ENCODE data around the gene CHRNB4.
"Not testable (repeated sequence)": the region's sequence is repeated elsewhere in the genome, so short reads cannot be mapped to it uniquely, and the experiment has no call there.

CHRNB4 gene, protein sequence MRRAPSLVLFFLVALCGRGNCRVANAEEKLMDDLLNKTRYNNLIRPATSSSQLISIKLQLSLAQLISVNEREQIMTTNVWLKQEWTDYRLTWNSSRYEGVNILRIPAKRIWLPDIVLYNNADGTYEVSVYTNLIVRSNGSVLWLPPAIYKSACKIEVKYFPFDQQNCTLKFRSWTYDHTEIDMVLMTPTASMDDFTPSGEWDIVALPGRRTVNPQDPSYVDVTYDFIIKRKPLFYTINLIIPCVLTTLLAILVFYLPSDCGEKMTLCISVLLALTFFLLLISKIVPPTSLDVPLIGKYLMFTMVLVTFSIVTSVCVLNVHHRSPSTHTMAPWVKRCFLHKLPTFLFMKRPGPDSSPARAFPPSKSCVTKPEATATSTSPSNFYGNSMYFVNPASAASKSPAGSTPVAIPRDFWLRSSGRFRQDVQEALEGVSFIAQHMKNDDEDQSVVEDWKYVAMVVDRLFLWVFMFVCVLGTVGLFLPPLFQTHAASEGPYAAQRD

DNA sequence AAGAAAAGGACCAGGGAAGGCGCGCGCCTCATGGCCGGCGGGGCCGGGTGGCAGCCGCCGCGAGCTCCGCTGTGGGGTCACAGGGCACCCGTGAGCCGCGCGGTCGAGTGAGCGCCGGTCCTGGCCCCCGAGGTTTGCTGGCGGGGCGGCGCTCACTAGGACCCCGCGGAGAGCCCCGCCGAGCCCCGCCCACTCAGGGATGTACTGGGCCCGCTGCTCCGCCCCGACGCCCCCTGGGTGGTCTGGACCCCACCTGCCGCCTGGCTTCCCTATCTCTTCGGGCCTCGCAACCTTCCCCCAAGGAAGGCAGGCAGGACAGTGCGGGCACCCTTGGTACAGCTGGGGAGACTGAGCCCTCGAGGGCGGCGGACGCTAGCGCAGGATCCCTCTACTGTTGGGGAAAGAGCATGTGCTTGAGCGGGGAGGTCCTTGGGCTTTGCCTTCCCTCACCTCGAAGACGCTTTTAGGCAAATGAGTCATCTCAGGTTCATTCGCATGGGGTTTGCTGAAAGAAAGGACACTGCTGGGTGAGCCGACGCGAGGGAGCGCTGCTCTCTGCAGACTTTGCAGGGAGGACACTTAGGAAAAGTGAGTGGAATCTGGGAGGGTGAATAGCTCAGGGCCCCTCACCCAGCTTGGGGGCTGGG lies at the start of gene CHRNB4:
CHRNB4 (minus strand) TSS at position 109 of the 647 bp plus-strand sequence; CDS start at position 32, 77 bp downstream.
- TF ChIP-seq, protein P1, sequence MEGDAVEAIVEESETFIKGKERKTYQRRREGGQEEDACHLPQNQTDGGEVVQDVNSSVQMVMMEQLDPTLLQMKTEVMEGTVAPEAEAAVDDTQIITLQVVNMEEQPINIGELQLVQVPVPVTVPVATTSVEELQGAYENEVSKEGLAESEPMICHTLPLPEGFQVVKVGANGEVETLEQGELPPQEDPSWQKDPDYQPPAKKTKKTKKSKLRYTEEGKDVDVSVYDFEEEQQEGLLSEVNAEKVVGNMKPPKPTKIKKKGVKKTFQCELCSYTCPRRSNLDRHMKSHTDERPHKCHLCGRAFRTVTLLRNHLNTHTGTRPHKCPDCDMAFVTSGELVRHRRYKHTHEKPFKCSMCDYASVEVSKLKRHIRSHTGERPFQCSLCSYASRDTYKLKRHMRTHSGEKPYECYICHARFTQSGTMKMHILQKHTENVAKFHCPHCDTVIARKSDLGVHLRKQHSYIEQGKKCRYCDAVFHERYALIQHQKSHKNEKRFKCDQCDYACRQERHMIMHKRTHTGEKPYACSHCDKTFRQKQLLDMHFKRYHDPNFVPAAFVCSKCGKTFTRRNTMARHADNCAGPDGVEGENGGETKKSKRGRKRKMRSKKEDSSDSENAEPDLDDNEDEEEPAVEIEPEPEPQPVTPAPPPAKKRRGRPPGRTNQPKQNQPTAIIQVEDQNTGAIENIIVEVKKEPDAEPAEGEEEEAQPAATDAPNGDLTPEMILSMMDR (IDR thresholded peaks at IDR 0.05; ENCODE audit: insufficient read depth, low read depth, low read length, missing control alignments): no peak
- DNase-seq (ENCODE audit: low read depth): no peak
- peak within 1 kb of the TSS; percentile 38 for H3K4me3 ChIP-seq (ENCODE audit: low read depth, low read length)

DNA sequence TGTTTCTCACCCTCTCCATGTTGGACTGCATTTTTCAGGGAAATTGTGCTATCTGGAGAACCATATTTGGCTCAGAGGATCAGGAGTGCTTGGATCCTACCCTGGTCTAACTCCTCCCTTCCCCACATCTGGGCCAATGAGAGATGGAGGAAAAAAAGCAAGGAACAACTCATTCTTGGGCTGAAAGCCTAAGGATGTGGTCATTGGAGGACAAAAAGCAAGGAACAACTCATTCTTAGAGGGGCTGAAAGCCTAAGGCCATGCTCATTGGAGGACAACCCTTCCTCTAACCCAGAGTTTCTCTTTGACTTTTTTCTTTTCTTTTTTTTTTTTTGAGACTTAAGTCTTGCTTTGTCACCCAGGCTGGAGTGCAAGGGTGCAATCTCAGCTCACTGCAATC lies 48.6 kb upstream of the CHRNB4 start:
- H3K4me3 ChIP-seq (ENCODE audit: low read depth, low read length): no peak overlapping the region
- TF ChIP-seq, protein P1 (IDR thresholded peaks at IDR 0.05; ENCODE audit: insufficient read depth, low read depth, low read length, missing control alignments): no peak
- DNase-seq (ENCODE audit: low read depth): no peak

DNA sequence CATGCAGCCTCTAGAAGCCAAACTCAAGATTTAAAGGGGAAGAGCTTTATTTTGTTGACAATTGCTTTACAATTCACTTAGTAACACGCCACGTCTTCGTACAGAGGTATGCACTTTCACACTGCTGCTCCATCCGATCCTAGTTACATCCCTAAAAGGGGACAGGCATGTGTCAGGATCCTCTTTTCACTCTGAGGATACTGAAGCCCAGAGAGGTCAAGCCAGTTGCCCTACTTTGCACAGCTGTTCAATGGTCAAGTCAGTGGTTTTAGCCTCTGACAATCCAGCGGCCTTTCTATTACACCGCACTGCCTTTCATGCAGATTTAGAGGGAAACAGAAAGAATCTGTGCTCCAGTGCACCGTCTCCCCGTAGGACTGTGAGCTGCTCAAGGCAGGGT lies 44.9 kb upstream of the CHRNB4 start:
- TF ChIP-seq, protein P1 (IDR thresholded peaks at IDR 0.05; ENCODE audit: insufficient read depth, low read depth, low read length, missing control alignments): no peak
- no peak for DNase-seq (ENCODE audit: low read depth)
- H3K4me3 ChIP-seq (ENCODE audit: low read depth, low read length): no peak overlapping the region

DNA sequence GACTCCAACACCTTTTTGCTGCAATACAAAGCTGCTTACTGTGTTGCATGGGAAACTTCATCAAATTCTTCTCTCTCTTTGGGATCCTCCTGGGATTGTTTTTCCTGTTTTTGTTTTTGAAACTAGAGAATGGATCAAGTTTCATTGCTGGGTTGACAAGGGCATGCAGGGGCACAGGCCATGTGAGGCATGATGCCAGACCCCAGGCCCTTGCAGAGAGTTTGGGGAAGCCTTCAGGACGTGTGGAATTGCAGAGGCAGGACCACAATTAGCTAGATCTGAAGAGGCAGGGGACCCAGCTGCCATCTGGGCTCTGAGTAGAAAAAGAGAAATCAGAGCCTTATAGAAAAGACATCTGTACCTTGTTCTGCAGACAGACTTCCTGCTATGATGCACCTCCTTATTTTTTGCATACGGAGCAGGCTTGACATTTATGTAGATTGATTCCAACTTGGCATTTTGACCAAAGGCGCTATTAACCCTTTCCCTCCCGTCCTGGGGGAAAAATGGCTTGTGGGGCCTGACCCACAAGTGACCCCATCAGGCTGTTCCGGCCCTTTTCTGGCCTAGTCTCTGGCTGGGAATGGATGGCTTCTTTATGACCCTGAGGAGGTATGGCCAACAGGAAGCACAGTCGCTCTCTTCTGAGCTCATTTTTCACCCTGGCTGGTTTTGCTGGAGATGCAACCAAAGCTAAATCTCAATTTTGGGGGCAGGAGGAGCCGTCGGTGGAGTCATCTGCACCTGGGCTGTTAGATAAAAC lies 44.3 kb upstream of the CHRNB4 start:
- no peak for DNase-seq (ENCODE audit: low read depth)
- no peak overlapping the region for H3K4me3 ChIP-seq (ENCODE audit: low read depth, low read length)
- TF ChIP-seq, protein P1 (IDR thresholded peaks at IDR 0.05; ENCODE audit: insufficient read depth, low read depth, low read length, missing control alignments): no peak

DNA sequence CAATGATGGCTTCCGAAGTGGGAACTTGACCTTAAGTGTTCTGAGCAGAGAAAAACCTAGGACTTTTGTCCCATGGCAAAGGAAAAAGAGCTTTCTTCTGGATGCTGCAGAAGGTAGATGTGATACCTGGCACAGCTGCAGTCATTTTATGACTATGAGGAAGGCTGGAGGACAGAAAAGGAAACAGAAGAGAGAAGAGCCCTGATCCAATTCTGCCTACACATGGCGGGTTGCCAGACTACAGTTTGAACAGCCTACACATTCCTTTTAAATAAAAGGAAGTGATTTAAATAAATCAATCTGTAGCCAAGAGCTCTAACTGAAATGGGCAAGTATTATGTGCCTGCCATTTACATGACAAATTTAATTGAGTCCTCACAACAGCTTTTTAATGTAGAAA lies 43.6 kb upstream of the CHRNB4 start:
- no peak for DNase-seq (ENCODE audit: low read depth)

DNA sequence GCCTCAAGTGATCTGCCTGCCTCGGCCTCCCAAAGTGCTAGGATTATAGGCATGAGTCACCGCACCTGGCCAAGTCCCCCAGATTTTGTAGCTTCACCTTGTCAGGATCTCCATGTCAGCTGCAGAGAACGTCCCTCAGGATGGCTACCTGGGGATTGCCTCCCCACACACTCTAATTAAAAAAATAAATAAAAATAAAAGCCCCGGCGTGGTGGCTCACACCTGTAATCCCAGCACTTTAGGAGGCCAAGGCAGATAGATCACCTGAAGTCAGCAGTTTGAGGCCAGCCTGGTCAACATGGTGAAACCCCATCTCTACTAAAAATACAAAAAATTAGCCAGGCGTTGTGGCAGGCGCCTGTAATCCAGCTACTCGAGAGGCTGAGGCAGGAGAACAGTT lies 42.6 kb upstream of the CHRNB4 start:
- DNase-seq (ENCODE audit: low read depth); H3K4me3 ChIP-seq (ENCODE audit: low read depth, low read length): not testable (repeated sequence)

More for the DNA sequence above, 43.6 kb upstream of the CHRNB4 start:
- H3K4me3 ChIP-seq (ENCODE audit: low read depth, low read length): no peak overlapping the region
- TF ChIP-seq, protein P1 (IDR thresholded peaks at IDR 0.05; ENCODE audit: insufficient read depth, low read depth, low read length, missing control alignments): no peak

All from GM12865 (cell line).